C4-2B (cell line): ENCODE measurements around the gene FKBP6.

Experiments
- ZFX ChIP-seq: fragments of 450-650 bp; IDR thresholded peaks from 2 replicates; pipeline ENCODE4 v1.6.1; 2017
- TF ChIP-seq, protein P1 (sequence below): fragments of 450-650 bp; conservative IDR thresholded peaks from 2 replicates; pipeline ENCODE4 v1.5.1; 2017; ENCODE audit warnings: mild to moderate bottlenecking

- TF ChIP-seq, protein P1, sequence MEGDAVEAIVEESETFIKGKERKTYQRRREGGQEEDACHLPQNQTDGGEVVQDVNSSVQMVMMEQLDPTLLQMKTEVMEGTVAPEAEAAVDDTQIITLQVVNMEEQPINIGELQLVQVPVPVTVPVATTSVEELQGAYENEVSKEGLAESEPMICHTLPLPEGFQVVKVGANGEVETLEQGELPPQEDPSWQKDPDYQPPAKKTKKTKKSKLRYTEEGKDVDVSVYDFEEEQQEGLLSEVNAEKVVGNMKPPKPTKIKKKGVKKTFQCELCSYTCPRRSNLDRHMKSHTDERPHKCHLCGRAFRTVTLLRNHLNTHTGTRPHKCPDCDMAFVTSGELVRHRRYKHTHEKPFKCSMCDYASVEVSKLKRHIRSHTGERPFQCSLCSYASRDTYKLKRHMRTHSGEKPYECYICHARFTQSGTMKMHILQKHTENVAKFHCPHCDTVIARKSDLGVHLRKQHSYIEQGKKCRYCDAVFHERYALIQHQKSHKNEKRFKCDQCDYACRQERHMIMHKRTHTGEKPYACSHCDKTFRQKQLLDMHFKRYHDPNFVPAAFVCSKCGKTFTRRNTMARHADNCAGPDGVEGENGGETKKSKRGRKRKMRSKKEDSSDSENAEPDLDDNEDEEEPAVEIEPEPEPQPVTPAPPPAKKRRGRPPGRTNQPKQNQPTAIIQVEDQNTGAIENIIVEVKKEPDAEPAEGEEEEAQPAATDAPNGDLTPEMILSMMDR: no peak
- TF ChIP-seq ZFX: no peak
Measured at GRCh38 chr7:73382934-73383503, 55.1 kb downstream of the FKBP6 start.
